Effector CD8-positive, alpha-beta T cell (primary cell): ENCODE data around the gene TMEM154.
"Not testable (repeated sequence)": the region's sequence is repeated elsewhere in the genome, so short reads cannot be mapped to it uniquely, and the experiment has no call there.

Experiments used
- DNase-seq: peaks from one replicate; lab custom pipeline; 2025; lab: John Stamatoyannopoulos, UW

The TMEM154 gene

GRCh38 chr4:152667781-152668180 is 12.0 kb downstream of the TMEM154 start:
- DNase-seq = no peak

- no peak for DNase-seq
Observed at GRCh38 chr4:152666946-152667345, 12.9 kb downstream of the TMEM154 start.

- no peak for DNase-seq
Observed at GRCh38 chr4:152665691-152666395, 14.0 kb downstream of the TMEM154 start.

GRCh38 chr4:152664067-152664378 is 15.8 kb downstream of the TMEM154 start:
- not testable (repeated sequence) for DNase-seq

GRCh38 chr4:152663203-152664066 is 16.4 kb downstream of the TMEM154 start:
- no peak for DNase-seq

GRCh38 chr4:152661649-152662048 is 18.1 kb downstream of the TMEM154 start:
- DNase-seq = no peak

- DNase-seq = no peak
Observed at GRCh38 chr4:152660526-152660925, 19.3 kb downstream of the TMEM154 start.

GRCh38 chr4:152659806-152660205 is 20.0 kb downstream of the TMEM154 start:
- no peak for DNase-seq

GRCh38 chr4:152657657-152658056 is 22.1 kb downstream of the TMEM154 start:
- DNase-seq = no peak

- DNase-seq = no peak
Observed at GRCh38 chr4:152655272-152656129, 24.3 kb downstream of the TMEM154 start.

GRCh38 chr4:152652102-152652501 is 27.7 kb downstream of the TMEM154 start:
- DNase-seq = no peak

- no peak for DNase-seq
Observed at GRCh38 chr4:152651473-152652060, 28.2 kb downstream of the TMEM154 start.

GRCh38 chr4:152646221-152646620 is 33.6 kb downstream of the TMEM154 start:
- DNase-seq = no peak

- DNase-seq = no peak
Observed at GRCh38 chr4:152644130-152644529, 35.7 kb downstream of the TMEM154 start.

- DNase-seq = no peak
Observed at GRCh38 chr4:152643153-152644035, 36.4 kb downstream of the TMEM154 start.

- DNase-seq = no peak
Observed at GRCh38 chr4:152640058-152640921, 39.5 kb downstream of the TMEM154 start.

GRCh38 chr4:152635851-152636250 is 43.9 kb downstream of the TMEM154 start:
- DNase-seq = no peak

GRCh38 chr4:152634110-152634760 is 45.6 kb downstream of the TMEM154 start:
- DNase-seq = no peak

- no peak for DNase-seq
Observed at GRCh38 chr4:152633118-152633517, 46.7 kb downstream of the TMEM154 start.
